GM12872 (cell line): ENCODE data around the gene ZNF557.
A peak's percentile ranks its signal among the peaks of the same experiment; 100 is the strongest.

ENCODE experiments used
- TF ChIP-seq, protein P1 (sequence below): IDR thresholded peaks from 3 replicates; pipeline ENCODE4 v1.5.1; 2011; ENCODE audit warnings: low read depth, mild to moderate bottlenecking, low read length, moderate library complexity; ENCODE audit not compliant: insufficient read depth

The ZNF557 gene

DNA sequence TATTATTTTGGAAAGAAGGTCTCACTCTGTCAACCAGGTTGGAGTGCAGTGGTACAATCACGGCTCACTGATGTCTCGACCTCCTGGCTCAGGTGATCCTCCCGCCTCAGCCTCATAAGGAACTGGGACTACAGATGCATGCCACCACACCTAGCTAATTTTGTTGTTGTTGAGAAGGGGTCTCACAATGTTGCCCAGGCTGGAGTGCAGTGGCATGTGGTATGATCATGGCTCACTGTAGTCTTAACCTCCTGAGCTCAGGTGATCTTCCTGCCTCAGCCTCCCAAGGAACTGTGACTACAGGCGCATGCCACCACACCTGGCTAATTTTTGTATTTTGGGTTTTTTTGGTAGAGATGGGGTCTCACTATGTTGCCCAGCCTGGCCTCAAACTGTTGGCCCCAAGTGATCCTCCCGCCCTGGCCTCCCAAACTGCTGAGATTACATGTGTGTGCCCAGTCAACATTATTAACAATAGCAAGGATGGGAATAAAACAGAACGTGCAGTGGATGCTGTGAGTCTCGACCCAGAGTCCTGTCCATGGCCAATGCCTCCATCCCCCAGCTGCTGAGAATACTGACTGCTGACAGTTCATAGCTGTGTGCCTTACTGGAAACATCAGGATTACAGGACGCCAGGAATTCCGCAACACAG lies 5.6 kb upstream of the ZNF557 start:
- TF ChIP-seq, protein P1, sequence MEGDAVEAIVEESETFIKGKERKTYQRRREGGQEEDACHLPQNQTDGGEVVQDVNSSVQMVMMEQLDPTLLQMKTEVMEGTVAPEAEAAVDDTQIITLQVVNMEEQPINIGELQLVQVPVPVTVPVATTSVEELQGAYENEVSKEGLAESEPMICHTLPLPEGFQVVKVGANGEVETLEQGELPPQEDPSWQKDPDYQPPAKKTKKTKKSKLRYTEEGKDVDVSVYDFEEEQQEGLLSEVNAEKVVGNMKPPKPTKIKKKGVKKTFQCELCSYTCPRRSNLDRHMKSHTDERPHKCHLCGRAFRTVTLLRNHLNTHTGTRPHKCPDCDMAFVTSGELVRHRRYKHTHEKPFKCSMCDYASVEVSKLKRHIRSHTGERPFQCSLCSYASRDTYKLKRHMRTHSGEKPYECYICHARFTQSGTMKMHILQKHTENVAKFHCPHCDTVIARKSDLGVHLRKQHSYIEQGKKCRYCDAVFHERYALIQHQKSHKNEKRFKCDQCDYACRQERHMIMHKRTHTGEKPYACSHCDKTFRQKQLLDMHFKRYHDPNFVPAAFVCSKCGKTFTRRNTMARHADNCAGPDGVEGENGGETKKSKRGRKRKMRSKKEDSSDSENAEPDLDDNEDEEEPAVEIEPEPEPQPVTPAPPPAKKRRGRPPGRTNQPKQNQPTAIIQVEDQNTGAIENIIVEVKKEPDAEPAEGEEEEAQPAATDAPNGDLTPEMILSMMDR = no peak

- TF ChIP-seq, protein P1 = peak; percentile 51; the same call in 2 of the 3 replicates
Measured at GRCh38 chr19:7067122-7067521, 2.4 kb upstream of the ZNF557 start.

DNA sequence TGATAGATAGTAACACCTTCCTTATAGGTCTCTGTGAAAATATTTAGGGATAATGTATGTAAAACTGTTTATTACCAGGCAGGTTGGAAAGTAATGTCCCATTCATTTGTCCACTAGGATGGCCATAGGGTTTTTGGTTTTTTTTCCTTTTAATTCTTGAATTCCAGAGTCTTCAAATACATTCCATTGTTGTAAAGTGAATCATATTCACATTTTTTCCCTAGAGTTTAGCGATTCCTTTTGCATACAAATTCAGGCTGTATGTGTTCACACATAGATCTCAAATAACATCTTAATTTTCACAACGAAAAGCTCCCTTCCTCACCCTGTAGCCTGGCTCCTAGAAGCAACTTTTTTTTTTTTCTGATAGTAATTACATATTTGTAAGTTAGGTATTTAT lies 1.8 kb upstream of the ZNF557 start:
- TF ChIP-seq, protein P1 = no peak

GRCh38 chr19:7068599-7068998 lies 904 bp upstream of the ZNF557 start:
- TF ChIP-seq, protein P1 = no peak

DNA sequence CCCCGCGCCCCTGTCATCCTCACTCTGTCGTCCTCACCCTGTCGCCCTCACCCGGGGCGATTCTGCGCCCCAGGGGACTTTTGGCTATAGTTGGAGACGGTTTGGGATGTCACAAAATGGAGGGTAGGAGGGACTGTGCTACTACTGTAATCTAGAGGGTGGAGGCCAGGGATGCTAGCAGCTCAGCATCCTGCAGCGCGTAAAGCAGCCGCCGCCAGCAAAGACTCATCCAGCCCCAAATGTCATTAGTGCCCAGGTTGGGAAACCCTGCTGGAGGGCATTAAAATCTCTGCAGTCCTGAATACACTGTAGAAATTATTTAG lies 362 bp downstream of the ZNF557 start:
- TF ChIP-seq, protein P1 = no peak

GRCh38 chr19:7072541-7072940 lies 3.0 kb downstream of the ZNF557 start:
- TF ChIP-seq, protein P1 = no peak

DNA sequence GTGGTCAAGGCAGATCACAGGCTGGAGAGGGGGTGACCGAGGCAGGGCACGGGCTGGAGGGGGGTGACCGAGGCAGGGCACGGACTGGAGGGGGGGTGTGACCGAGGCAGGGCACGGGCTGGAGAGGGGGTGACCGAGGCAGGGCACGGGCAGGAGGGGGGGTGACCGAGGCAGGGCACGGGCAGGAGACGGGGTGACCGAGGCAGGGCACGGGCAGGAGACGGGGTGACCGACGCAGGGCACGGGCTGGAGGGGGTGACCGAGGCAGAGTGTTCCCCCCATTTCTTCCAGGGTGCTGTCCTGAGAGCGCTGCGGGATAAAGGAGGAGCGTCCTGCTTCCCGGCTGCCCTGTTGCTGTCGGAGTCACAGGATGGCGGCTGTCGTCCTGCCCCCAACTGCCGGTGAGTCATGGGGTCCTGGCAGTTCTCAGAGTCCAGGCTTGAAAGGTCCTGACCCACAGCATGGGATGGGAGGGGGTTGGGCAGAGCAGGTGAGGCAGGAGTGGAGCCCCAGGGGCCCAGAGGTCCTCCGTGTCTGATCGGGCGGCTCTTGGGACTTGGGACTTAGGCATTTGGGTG lies 5.3 kb downstream of the ZNF557 start:
- TF ChIP-seq, protein P1 = no peak
